Loucy (cell line): ENCODE data around the gene RPL12.

Experiments used
- H2AFZ ChIP-seq: fragments of 200-600 bp; sonication (generic); 2 replicates; pipeline ENCODE4 v1.6.0; 2016; ENCODE audit warnings: antibody characterized with exemption, mild to moderate bottlenecking, low read length, moderate library complexity
- H3F3A ChIP-seq: fragments of 200-600 bp; 2 replicates; pipeline ENCODE4 v1.6.0; 2016; ENCODE audit warnings: antibody characterized with exemption, low read depth, mild to moderate bottlenecking
- H3K27me3 ChIP-seq: fragments of 200-600 bp; sonication (generic); 2 replicates; pipeline ENCODE4 v1.6.1; 2014; ENCODE audit warnings: low read length, mild to moderate bottlenecking; ENCODE audit not compliant: insufficient read depth, poor library complexity, severe bottlenecking
- H3K36me3 ChIP-seq: fragments of 200-600 bp; sonication (generic); 2 replicates; pipeline ENCODE4 v1.6.1; 2016; ENCODE audit warnings: low read length; ENCODE audit not compliant: insufficient read depth
- H3K4me1 ChIP-seq: fragments of 200-600 bp; sonication (generic); 2 replicates; pipeline ENCODE4 v1.5.1; 2014; ENCODE audit warnings: low read length, mild to moderate bottlenecking; ENCODE audit not compliant: insufficient read depth, poor library complexity, severe bottlenecking
- H3K4me2 ChIP-seq: fragments of 200-600 bp; sonication (generic); 2 replicates; pipeline ENCODE4 v1.6.0; 2014; ENCODE audit warnings: antibody characterized with exemption, low read length, low read depth, mild to moderate bottlenecking; ENCODE audit not compliant: poor library complexity, severe bottlenecking
- H3K4me3 ChIP-seq: fragments of 200-600 bp; sonication (generic); 2 replicates; pipeline ENCODE4 v1.5.1; 2014; ENCODE audit warnings: low read length, mild to moderate bottlenecking, mixed read lengths; ENCODE audit not compliant: poor library complexity, severe bottlenecking
- H3K79me2 ChIP-seq: fragments of 200-600 bp; sonication (generic); 2 replicates; pipeline ENCODE4 v1.6.1; 2014; ENCODE audit warnings: low read length; ENCODE audit not compliant: insufficient read depth
- H3K9ac ChIP-seq: fragments of 200-600 bp; sonication (generic); 2 replicates; pipeline ENCODE4 v1.6.0; 2014; ENCODE audit warnings: mild to moderate bottlenecking, low read depth, low read length, moderate library complexity; ENCODE audit not compliant: poor library complexity, severe bottlenecking
- H3K9me2 ChIP-seq: fragments of 200-600 bp; sonication (generic); replicated peaks from 2 replicates; pipeline ENCODE4 v1.6.1; 2016; ENCODE audit warnings: low read depth, low read length, mixed read lengths
- H3K9me3 ChIP-seq: fragments of 200-600 bp; sonication (generic); 2 replicates; pipeline ENCODE4 v1.6.1; 2014; ENCODE audit warnings: mild to moderate bottlenecking, antibody characterized with exemption, low read length, low read depth; ENCODE audit not compliant: insufficient read depth
- H4K20me1 ChIP-seq: fragments of 200-600 bp; sonication (generic); 2 replicates; pipeline ENCODE4 v1.6.0; 2014; ENCODE audit warnings: antibody characterized with exemption, low read length, mild to moderate bottlenecking; ENCODE audit not compliant: insufficient read depth, poor library complexity, severe bottlenecking
- EZH2phosphoT487 ChIP-seq: fragments of 200-600 bp; IDR thresholded peaks from 2 replicates; pipeline ENCODE4 v1.6.1; 2018; ENCODE audit warnings: antibody characterized with exemption, mild to moderate bottlenecking, moderate library complexity, borderline replicate concordance
- TF ChIP-seq, protein P1 (sequence below): fragments of 200-600 bp; sonication (generic); conservative IDR thresholded peaks from 2 replicates; pipeline ENCODE4 v1.5.1; 2014; ENCODE audit warnings: mild to moderate bottlenecking, antibody characterized with exemption, low read length

The RPL12 gene

DNA sequence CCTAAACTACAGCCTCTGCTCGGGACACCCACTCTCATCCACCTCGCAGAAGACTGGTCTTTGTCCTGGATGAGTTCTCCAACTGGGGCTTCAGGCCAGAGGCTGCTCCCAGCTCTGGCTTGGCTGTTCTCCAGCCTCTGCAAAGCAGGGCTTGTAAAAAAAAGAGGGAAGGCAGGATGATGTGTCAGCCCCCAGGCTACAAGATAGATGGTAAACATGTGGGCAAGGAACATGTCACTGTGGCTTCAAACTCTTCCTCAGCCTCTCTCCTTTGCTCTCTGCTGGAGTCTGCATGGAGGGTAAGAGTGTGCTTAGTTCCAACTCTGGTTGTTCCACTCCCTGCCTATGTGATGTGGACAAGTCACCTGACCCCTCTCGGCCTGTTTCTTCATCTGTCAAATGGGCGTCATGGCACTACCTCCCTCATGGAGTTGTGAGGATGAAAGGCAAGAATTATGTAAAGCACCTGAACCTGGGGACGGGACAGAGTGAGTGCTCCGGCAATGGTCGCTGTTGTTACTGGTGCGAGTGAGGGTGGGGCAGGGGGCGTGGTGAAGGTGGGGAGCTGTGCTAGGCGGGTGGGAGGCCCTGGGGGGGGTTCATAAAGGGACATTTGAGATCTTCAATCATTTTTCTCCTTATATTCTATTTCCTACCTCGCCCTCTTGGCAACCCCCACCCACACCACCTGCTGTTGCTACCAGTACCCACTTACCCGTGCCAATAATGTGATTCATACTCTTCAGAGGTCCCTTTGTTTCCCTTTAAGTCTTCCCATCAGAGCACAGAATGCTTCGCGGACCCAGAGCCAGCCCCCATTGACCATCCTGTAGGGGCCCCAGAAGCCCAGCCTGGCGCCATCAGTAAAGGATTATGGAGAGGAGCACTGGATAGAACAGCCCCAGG is 33.8 kb downstream of the RPL12 start:
- H3K4me2 ChIP-seq: no peak overlapping the region
- TF ChIP-seq EZH2phosphoT487: no peak
- TF ChIP-seq, protein P1, sequence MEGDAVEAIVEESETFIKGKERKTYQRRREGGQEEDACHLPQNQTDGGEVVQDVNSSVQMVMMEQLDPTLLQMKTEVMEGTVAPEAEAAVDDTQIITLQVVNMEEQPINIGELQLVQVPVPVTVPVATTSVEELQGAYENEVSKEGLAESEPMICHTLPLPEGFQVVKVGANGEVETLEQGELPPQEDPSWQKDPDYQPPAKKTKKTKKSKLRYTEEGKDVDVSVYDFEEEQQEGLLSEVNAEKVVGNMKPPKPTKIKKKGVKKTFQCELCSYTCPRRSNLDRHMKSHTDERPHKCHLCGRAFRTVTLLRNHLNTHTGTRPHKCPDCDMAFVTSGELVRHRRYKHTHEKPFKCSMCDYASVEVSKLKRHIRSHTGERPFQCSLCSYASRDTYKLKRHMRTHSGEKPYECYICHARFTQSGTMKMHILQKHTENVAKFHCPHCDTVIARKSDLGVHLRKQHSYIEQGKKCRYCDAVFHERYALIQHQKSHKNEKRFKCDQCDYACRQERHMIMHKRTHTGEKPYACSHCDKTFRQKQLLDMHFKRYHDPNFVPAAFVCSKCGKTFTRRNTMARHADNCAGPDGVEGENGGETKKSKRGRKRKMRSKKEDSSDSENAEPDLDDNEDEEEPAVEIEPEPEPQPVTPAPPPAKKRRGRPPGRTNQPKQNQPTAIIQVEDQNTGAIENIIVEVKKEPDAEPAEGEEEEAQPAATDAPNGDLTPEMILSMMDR: no peak
- no peaks in the 10 kb centered on the region for H3K9me3 ChIP-seq

DNA sequence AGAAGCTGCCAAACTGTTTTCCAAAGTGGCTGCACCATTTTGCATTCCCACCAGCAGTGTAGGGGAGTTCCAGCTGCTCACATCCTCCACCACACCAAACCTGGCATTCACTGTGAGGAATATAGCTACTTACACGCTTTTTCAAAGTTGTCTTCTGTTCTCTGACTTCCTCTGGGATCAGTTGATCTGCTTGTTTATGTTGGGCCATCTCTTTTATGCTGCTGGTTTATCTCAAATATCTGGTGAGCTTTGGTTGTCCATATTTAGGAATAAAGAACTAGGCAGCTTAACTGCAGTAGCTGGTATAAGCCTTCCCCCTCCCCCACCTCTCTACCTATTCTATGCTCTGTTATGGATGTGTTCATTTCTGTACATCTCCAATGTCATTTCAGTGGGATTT is 35.5 kb downstream of the RPL12 start:
- no peaks in the 10 kb centered on the region for H4K20me1 ChIP-seq
- no peaks in the 10 kb centered on the region for H3K4me1 ChIP-seq
- TF ChIP-seq, protein P1: no peak
- no peak for TF ChIP-seq EZH2phosphoT487
- peaks cover 5% of the 10 kb centered on the region for H3K27me3 ChIP-seq
- H3K9ac ChIP-seq: no peak overlapping the region
- no peaks in the 10 kb centered on the region for H3K36me3 ChIP-seq
- no peak overlapping the region for H2AFZ ChIP-seq
- H3F3A ChIP-seq: no peaks in the 10 kb centered on the region
- no peak overlapping the region for H3K4me3 ChIP-seq
- no peak overlapping the region for H3K4me2 ChIP-seq
- no peaks in the 10 kb centered on the region for H3K9me2 ChIP-seq
- no peaks in the 10 kb centered on the region for H3K9me3 ChIP-seq
- no peaks in the 10 kb centered on the region for H3K79me2 ChIP-seq

More for the DNA sequence above, 33.8 kb downstream of the RPL12 start:
- no peaks in the 10 kb centered on the region for H4K20me1 ChIP-seq
- H3K9me2 ChIP-seq: no peaks in the 10 kb centered on the region
- no peak overlapping the region for H3K9ac ChIP-seq
- H3K27me3 ChIP-seq: peaks cover 5% of the 10 kb centered on the region
- H3K4me1 ChIP-seq: peaks cover under 1% of the 10 kb centered on the region
- no peak overlapping the region for H3K4me3 ChIP-seq
- H2AFZ ChIP-seq: no peak overlapping the region
- peaks cover 1% of the 10 kb centered on the region; the same call in 1 of the 2 replicates for H3K79me2 ChIP-seq
- H3F3A ChIP-seq: no peaks in the 10 kb centered on the region
- H3K36me3 ChIP-seq: no peaks in the 10 kb centered on the region

GRCh38 chr9:127415141-127415540 is 36.1 kb downstream of the RPL12 start:
- H3K4me2 ChIP-seq: no peak overlapping the region
- H3K9me2 ChIP-seq: no peaks in the 10 kb centered on the region
- H3K4me3 ChIP-seq: no peak overlapping the region
- no peaks in the 10 kb centered on the region for H3K79me2 ChIP-seq
- H3K9ac ChIP-seq: no peak overlapping the region
- no peaks in the 10 kb centered on the region for H3K9me3 ChIP-seq
- no peaks in the 10 kb centered on the region for H3K36me3 ChIP-seq
- H4K20me1 ChIP-seq: no peaks in the 10 kb centered on the region
- TF ChIP-seq EZH2phosphoT487: no peak
- TF ChIP-seq, protein P1: no peak
- peaks cover 5% of the 10 kb centered on the region for H3K27me3 ChIP-seq
- no peaks in the 10 kb centered on the region for H3K4me1 ChIP-seq
- no peaks in the 10 kb centered on the region for H3F3A ChIP-seq
- no peak overlapping the region for H2AFZ ChIP-seq
